Osteoblast (primary cell): ENCODE measurements around the gene OR10D3. TPM values are rescaled to one million over a fixed set of nuclear protein-coding genes. Genes with fewer than 3 reads are reported as not detected.

ENCODE experiments used
- DNase-seq: peaks from one replicate; pipeline ENCODE4 v3.0.0; 2011; ENCODE audit warnings: low spot score, mixed read lengths; ENCODE audit not compliant: insufficient read length; ENCODE audit errors: missing footprints
- H2AFZ ChIP-seq: 2 replicates; pipeline ENCODE4 v1.6.0; 2011; ENCODE audit warnings: mild to moderate bottlenecking, low read length
- H3K27ac ChIP-seq: 2 replicates; pipeline ENCODE4 v1.5.1; 2011; ENCODE audit warnings: mild to moderate bottlenecking, low read depth, low read length, moderate library complexity
- H3K27me3 ChIP-seq: 2 replicates; pipeline ENCODE4 v1.6.0; 2012; ENCODE audit warnings: mild to moderate bottlenecking, control low read depth, inconsistent platforms, low read length, moderate library complexity; ENCODE audit not compliant: insufficient read depth
- H3K36me3 ChIP-seq: 2 replicates; pipeline ENCODE4 v1.5.1; 2011; ENCODE audit warnings: mild to moderate bottlenecking, low read length, control low read depth, moderate library complexity; ENCODE audit not compliant: insufficient read depth
- H3K4me1 ChIP-seq: 2 replicates; pipeline ENCODE4 v1.5.1; 2011; ENCODE audit warnings: mild to moderate bottlenecking, low read length, control low read depth, moderate library complexity; ENCODE audit not compliant: insufficient read depth
- H3K4me2 ChIP-seq: 2 replicates; pipeline ENCODE4 v1.6.0; 2011; ENCODE audit warnings: mild to moderate bottlenecking, low read length; ENCODE audit not compliant: insufficient read depth
- H3K4me3 ChIP-seq: fragments of 200-600 bp; sonication (generic); 3 replicates; pipeline ENCODE4 v1.5.1; 2012; ENCODE audit warnings: mild to moderate bottlenecking, low read length, inconsistent platforms; ENCODE audit not compliant: insufficient read depth
- H3K79me2 ChIP-seq: 2 replicates; pipeline ENCODE4 v1.6.0; 2012; ENCODE audit warnings: mild to moderate bottlenecking, low read length, control low read depth, inconsistent platforms; ENCODE audit not compliant: insufficient read depth
- H3K9me3 ChIP-seq: 2 replicates; pipeline ENCODE4 v1.5.1; 2011; ENCODE audit warnings: low read depth, low read length, control low read depth
- H4K20me1 ChIP-seq: 2 replicates; pipeline ENCODE4 v1.6.0; 2012; ENCODE audit warnings: mild to moderate bottlenecking, low read length, control low read depth; ENCODE audit not compliant: insufficient read depth
- total RNA-seq: library from RNA; depleted of rRNA; stranded (reverse); fragments of >200 nt; gene quantifications from 2 replicates; pipeline ENCODE4 v1.2.3, GENCODE V29; 2012
- TF ChIP-seq, protein P1 (sequence below): IDR thresholded peaks from 2 replicates; pipeline ENCODE4 v1.5.1; 2011; ENCODE audit warnings: mild to moderate bottlenecking, low read depth, low read length, moderate library complexity; ENCODE audit errors: extremely low read depth

OR10D3 gene
- total RNA-seq, 1 donor: not detected

DNA sequence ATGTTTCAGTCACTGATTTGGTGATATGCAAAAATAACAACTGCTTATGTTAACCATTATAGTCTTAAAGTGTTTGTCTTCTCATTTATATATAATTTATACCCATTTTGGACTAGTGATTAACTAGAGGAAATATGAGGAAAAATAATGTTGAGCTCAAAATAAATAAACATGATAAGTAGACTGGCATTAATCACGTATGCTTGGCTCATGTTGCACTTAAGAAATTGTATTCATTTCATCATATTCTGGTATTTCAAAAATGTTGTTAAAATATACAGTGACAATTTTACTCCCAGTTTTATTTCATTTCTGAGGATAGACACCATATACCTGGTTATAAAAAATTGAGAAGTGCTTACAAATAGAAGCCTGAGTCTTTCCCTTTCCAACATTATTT is 3.8 kb upstream of the OR10D3 start:
- Histone ChIP-seq H3K27me3 (no peaks in the 10 kb centered on the region), H3K27ac (no peak overlapping the region), H3K4me1 (no peaks in the 10 kb centered on the region), H4K20me1 (no peaks in the 10 kb centered on the region), H3K36me3 (no peaks in the 10 kb centered on the region), H3K9me3 (no peaks in the 10 kb centered on the region), H3K79me2 (no peaks in the 10 kb centered on the region), H2AFZ (no peak overlapping the region), H3K4me3 (no peak overlapping the region), H3K4me2 (no peak overlapping the region)
- TF ChIP-seq, protein P1, sequence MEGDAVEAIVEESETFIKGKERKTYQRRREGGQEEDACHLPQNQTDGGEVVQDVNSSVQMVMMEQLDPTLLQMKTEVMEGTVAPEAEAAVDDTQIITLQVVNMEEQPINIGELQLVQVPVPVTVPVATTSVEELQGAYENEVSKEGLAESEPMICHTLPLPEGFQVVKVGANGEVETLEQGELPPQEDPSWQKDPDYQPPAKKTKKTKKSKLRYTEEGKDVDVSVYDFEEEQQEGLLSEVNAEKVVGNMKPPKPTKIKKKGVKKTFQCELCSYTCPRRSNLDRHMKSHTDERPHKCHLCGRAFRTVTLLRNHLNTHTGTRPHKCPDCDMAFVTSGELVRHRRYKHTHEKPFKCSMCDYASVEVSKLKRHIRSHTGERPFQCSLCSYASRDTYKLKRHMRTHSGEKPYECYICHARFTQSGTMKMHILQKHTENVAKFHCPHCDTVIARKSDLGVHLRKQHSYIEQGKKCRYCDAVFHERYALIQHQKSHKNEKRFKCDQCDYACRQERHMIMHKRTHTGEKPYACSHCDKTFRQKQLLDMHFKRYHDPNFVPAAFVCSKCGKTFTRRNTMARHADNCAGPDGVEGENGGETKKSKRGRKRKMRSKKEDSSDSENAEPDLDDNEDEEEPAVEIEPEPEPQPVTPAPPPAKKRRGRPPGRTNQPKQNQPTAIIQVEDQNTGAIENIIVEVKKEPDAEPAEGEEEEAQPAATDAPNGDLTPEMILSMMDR: no peak
- DNase-seq: no peak

DNA sequence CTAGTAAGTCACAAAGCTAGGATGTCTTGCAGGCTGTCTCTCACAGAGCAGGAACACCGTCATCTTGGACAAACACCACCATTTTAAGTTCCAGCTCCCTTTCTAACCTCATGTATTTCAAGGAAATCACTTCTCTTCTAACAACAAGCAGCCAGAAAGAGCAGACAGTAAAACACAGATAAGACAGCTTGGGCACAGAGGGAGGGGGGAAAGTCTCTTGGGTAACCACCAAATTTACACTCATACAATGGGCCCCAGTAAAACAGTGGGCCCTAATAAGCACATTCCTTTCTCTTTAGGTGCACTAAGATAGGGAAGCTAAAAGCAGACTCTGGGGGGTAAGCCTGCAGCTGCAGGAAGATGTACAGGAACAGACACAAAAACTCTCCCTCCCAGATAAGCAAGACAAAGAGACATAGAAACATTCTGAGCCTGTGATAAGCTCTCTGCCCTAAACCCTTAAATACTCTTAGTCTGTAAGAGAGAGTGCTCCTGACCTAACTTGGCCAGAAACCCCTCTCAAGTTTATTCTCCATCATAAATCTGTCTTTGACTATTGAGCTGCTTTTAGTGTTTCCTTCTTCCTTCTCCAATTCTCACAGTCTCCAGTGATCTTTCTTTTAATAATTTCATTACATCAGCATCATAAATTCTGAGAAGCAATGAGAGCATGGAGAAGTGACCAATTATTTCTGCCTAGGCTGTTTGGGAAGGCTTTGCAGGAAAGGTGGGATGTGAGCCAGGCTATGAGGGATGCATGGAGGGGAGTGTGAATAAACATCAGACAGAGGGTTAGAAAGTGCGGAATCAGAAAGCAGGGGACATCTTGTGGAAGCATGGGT is 7.4 kb downstream of the OR10D3 start:
- TF ChIP-seq, protein P1: no peak
- H4K20me1 ChIP-seq: no peaks in the 10 kb centered on the region
- DNase-seq: no peak
- H3K4me1 ChIP-seq: no peaks in the 10 kb centered on the region
- H3K36me3 ChIP-seq: no peaks in the 10 kb centered on the region
- H3K4me2 ChIP-seq: no peak overlapping the region
- H3K27me3 ChIP-seq: no peaks in the 10 kb centered on the region
- no peaks in the 10 kb centered on the region for H3K79me2 ChIP-seq
- H2AFZ ChIP-seq: no peak overlapping the region
- no peak overlapping the region for H3K4me3 ChIP-seq
- no peak overlapping the region for H3K27ac ChIP-seq
- H3K9me3 ChIP-seq: no peaks in the 10 kb centered on the region

DNA sequence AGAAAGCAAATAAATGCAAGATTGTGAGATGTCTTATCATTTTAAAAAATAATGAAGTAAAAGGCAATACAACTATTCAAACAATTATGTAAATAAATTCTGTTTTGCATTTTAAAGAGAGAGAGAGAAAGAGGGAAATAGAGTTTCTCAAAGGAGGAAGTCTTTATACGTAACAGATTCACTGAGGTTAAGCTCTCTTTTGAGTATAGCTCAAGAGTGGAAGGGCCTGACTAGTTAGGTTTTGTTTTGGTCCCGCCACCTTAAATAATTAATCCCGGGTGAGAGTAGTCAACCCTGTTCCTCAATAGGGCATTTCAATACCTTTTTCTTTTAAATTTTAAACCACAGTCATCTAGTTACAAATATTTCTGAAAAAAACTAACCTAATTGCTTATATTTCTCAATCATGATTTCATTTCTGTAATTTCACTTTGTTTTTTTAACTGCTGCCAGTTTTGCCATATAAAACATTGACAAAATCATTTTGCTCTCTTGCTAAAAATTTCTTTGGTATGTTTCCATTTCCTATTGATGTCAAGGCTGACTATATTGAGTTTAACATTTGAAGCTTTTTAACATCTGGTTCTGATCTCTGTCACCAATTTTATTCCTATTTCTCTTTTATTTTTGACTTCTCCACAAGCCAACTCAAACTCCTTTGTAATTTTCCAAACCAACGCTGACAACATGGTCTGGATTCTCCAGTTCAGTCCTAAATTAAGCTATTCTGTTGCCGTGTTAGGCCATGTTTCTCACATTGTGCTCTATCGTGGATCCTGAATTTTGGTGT is 10.3 kb downstream of the OR10D3 start:
- H4K20me1 ChIP-seq: no peaks in the 10 kb centered on the region
- TF ChIP-seq, protein P1: no peak
- no peak overlapping the region for H2AFZ ChIP-seq

More for the DNA sequence above, 10.3 kb downstream of the OR10D3 start:
- DNase-seq: no peak
- H3K27me3 ChIP-seq: no peaks in the 10 kb centered on the region
- H3K36me3 ChIP-seq: no peaks in the 10 kb centered on the region
- H3K4me3 ChIP-seq: no peak overlapping the region
- H3K79me2 ChIP-seq: no peaks in the 10 kb centered on the region
- no peak overlapping the region for H3K4me2 ChIP-seq
- H3K27ac ChIP-seq: no peak overlapping the region
- no peaks in the 10 kb centered on the region for H3K4me1 ChIP-seq
- H3K9me3 ChIP-seq: no peaks in the 10 kb centered on the region
